Fibroblast of mammary gland (primary cell): Measurements from ENCODE around the gene CDK14.

Experiments
- DNase-seq: peaks from one replicate; pipeline ENCODE4 v3.0.0-alpha.2; 2010; ENCODE audit warnings: low read depth
- H3K4me3 ChIP-seq: 2 replicates; pipeline ENCODE4 v1.5.1; 2011; ENCODE audit warnings: low read depth, mild to moderate bottlenecking, low read length, moderate library complexity; ENCODE audit not compliant: control insufficient read depth
- TF ChIP-seq, protein P1 (sequence below): conservative IDR thresholded peaks from 2 replicates; pipeline ENCODE4 v1.5.1; 2011; ENCODE audit warnings: low read depth, low read length, inconsistent platforms; ENCODE audit not compliant: control insufficient read depth, insufficient read depth

Gene CDK14

DNA sequence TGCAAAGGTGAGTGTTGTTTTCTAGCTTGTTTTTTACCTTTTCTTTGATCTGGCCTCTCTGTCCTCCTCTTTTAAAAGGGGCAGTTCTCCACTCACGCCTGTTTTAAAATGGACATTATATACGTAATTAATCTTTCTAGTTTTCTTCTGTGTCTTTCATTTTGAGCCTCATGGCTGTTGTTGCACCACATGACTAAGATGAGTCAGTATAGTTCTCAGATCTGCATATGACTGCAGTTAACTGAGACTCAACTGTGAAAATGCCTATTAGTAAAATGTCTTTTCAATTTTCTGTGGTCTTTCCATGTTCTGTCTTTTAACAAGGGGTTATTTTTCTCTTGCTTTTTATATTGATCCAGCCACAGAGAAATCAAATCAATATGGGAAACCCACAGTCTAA lies 296.1 kb downstream of the CDK14 start:
- DNase-seq = peak; percentile 39
- H3K4me3 ChIP-seq = no peak overlapping the region
- TF ChIP-seq, protein P1, sequence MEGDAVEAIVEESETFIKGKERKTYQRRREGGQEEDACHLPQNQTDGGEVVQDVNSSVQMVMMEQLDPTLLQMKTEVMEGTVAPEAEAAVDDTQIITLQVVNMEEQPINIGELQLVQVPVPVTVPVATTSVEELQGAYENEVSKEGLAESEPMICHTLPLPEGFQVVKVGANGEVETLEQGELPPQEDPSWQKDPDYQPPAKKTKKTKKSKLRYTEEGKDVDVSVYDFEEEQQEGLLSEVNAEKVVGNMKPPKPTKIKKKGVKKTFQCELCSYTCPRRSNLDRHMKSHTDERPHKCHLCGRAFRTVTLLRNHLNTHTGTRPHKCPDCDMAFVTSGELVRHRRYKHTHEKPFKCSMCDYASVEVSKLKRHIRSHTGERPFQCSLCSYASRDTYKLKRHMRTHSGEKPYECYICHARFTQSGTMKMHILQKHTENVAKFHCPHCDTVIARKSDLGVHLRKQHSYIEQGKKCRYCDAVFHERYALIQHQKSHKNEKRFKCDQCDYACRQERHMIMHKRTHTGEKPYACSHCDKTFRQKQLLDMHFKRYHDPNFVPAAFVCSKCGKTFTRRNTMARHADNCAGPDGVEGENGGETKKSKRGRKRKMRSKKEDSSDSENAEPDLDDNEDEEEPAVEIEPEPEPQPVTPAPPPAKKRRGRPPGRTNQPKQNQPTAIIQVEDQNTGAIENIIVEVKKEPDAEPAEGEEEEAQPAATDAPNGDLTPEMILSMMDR = no peak

DNA sequence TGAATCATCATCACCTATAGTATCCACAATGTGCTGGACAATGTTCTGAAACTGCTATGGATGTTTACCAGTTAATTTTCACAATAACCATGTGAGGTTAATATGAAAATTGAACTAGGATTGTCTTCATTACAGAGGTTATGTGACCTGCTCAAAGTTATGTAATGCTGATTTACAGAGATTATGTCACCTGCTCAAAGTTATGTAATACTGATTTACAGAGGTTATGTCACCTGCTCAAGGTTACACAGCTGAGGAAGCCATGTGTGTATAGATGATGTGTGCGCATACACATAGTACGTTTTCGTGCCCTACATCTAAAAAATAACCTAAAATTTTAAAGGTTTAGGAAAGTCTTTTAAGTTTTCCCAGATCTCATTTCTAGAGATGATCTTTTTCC lies 298.0 kb downstream of the CDK14 start:
- DNase-seq = no peak
- no peak overlapping the region for H3K4me3 ChIP-seq
- TF ChIP-seq, protein P1 = no peak

DNA sequence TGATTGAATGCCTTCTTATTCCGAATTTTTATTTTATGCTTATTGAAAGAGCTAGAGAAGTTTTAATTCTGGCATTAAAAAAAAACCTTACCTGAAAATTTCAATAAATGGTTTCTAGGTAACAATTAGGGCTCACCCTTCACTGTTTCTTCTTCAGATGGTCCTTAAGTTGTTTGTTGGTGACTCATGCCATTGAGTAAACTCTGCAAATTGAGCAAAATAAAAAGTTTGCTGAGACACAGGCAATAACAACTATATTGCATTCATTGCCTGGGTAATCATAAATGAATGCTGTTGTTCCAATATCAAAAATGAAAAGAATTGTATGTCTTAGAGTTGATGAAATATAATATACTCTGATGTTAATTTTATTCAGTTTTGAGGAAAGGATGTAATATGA lies 300.3 kb downstream of the CDK14 start:
- DNase-seq = peak; percentile 28
- TF ChIP-seq, protein P1 = no peak
- H3K4me3 ChIP-seq = no peak overlapping the region

DNA sequence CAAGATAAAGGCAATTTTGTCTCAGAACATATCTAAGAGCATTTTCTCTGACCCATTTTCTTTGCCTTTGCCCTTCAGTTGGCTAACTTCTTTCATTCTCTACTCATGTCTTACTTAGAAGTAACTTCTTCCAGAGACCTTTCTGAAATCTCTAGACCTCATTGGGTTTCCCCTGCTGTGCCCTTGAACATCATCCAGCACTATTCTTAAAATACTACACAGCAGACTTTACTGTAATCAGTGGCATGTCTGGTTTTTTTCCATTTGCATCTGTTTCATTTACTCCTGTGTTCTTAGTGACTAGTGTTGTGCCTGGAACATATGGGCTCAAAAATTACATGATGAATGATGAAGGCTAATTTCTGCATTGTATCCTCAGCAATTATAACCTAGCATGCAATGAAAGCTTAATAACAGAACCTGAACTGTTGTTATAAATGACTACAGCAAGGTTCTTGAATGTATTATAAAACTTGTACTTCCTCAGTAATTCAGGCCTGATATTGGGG lies 301.9 kb downstream of the CDK14 start:
- TF ChIP-seq, protein P1 = no peak
- H3K4me3 ChIP-seq = no peak overlapping the region
- DNase-seq = no peak

DNA sequence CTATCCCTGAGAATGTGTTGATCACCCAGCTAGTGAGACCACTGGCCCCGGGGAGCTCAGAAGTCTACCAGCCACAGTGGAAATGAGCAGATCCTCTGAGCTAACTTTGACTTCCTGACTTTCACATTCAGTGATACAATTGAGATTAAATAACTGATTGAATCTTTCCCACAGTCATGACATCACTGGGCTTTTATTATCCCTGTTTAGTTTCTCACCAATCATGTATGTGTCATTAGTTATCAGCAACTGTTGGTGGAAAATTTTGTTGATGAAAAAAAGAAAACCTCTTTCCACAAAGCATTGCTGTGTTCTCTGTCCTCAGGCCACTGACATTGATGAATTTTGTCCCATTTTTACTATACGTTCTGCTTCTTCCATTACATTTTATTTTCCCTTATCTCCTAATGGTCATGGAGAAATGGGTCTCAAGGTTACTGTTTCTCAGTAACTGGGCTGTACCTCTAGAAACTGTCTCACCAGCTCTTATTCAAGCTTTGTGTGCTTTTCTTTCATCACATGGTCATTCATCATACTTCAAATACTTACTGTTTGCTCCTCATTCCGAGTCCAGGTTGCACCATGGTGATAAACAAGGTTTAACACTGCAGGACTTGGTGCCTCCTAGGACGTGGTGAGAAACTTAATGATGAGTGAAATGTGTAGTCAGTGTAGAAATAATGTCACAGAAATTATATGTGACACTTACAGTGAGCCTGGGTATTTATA lies 304.7 kb downstream of the CDK14 start:
- no peak overlapping the region for H3K4me3 ChIP-seq
- TF ChIP-seq, protein P1 = no peak
- no peak for DNase-seq

DNA sequence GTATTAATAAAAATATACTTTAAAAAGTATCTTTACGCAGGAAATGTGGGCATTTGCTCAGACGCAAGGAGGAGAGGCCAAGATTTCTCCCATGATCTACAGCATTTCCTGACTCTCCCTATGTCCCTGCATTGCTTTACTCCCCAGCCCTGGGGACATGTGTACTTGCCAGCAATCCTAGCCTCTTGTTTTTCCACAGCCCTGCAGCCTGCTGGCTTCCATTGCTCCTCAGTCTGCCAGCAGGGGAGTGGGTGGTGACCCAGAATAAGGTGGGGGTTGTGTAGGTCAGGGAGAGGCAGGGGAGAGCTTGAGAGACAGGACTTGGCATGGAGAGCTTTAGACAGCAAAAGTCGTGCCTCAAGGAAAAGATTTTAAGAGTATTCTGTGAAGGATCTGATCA lies 307.7 kb downstream of the CDK14 start:
- TF ChIP-seq, protein P1 = no peak
- no peak for DNase-seq
- H3K4me3 ChIP-seq = no peak overlapping the region
